H9 (cell line): Measurements from ENCODE around the gene ATG7. TPM values are rescaled to one million over a fixed set of nuclear protein-coding genes. Genes with fewer than 3 reads are reported as not detected.

Experiments used
- DNase-seq: peaks from one replicate; pipeline ENCODE4 v3.0.0-alpha.2; 2017
- H2AFZ ChIP-seq: one replicate; pipeline ENCODE4 v1.6.1; 2013; ENCODE audit warnings: mild to moderate bottlenecking, low read length, control low read depth, moderate library complexity
- H2AK5ac ChIP-seq: 2 replicates; pipeline ENCODE4 v1.6.1; 2013; ENCODE audit warnings: low read length, control low read depth, mixed read lengths; ENCODE audit not compliant: insufficient read length
- H2BK120ac ChIP-seq: one replicate; pipeline ENCODE4 v1.6.1; 2013; ENCODE audit warnings: low read depth, mild to moderate bottlenecking, low read length, control low read depth, inconsistent platforms; ENCODE audit not compliant: poor library complexity, severe bottlenecking
- H2BK12ac ChIP-seq: 2 replicates; pipeline ENCODE4 v1.6.1; 2013; ENCODE audit warnings: low read length, control low read depth, mixed read lengths, low read depth; ENCODE audit not compliant: insufficient read length
- H2BK15ac ChIP-seq: 2 replicates; pipeline ENCODE4 v1.6.1; 2013; ENCODE audit warnings: low read depth, low read length, control low read depth
- H2BK20ac ChIP-seq: one replicate; pipeline ENCODE4 v1.6.1; 2013; ENCODE audit warnings: low read depth, mild to moderate bottlenecking, low read length, control low read depth, inconsistent platforms; ENCODE audit not compliant: poor library complexity, severe bottlenecking
- H2BK5ac ChIP-seq: 2 replicates; pipeline ENCODE4 v1.6.1; 2013; ENCODE audit warnings: low read length, control low read depth, mixed read lengths; ENCODE audit not compliant: insufficient read length
- H3K14ac ChIP-seq: 2 replicates; pipeline ENCODE4 v1.6.1; 2013; ENCODE audit warnings: low read length, control low read depth; ENCODE audit not compliant: insufficient read depth
- H3K18ac ChIP-seq: 2 replicates; pipeline ENCODE4 v1.6.1; 2013; ENCODE audit warnings: low read depth, mild to moderate bottlenecking, mixed read lengths, low read length, control low read depth; ENCODE audit not compliant: insufficient read length
- H3K23ac ChIP-seq: 2 replicates; pipeline ENCODE4 v1.6.1; 2013; ENCODE audit warnings: low read length, control low read depth, mixed read lengths, low read depth; ENCODE audit not compliant: insufficient read length
- H3K23me2 ChIP-seq: 2 replicates; pipeline ENCODE4 v1.6.1; 2013; ENCODE audit warnings: low read depth, mild to moderate bottlenecking, mixed read lengths, low read length, control low read depth; ENCODE audit not compliant: insufficient read length, poor library complexity, severe bottlenecking
- H3K27ac ChIP-seq: 2 replicates; pipeline ENCODE4 v1.5.1; 2013; ENCODE audit warnings: low read length, control low read depth, mixed read lengths, low read depth; ENCODE audit not compliant: insufficient read length
- H3K27me3 ChIP-seq: 2 replicates; pipeline ENCODE4 v1.6.1; 2013; ENCODE audit warnings: low read length, control low read depth, inconsistent platforms; ENCODE audit not compliant: insufficient read depth
- H3K4ac ChIP-seq: 2 replicates; pipeline ENCODE4 v1.6.1; 2013; ENCODE audit warnings: low read depth, mild to moderate bottlenecking, control low read depth, inconsistent platforms, low read length, moderate library complexity
- H3K4me1 ChIP-seq: 2 replicates; pipeline ENCODE4 v1.6.1; 2013; ENCODE audit warnings: low read length, control low read depth, inconsistent platforms; ENCODE audit not compliant: insufficient read depth
- H3K4me2 ChIP-seq: 2 replicates; pipeline ENCODE4 v1.6.1; 2013; ENCODE audit warnings: low read length, control low read depth, mixed read lengths; ENCODE audit not compliant: insufficient read length, insufficient read depth
- H3K56ac ChIP-seq: 2 replicates; pipeline ENCODE4 v1.6.1; 2013; ENCODE audit warnings: low read depth, mild to moderate bottlenecking, mixed read lengths, low read length, control low read depth; ENCODE audit not compliant: insufficient read length
- H3K79me1 ChIP-seq: 2 replicates; pipeline ENCODE4 v1.6.1; 2013; ENCODE audit warnings: low read depth, mild to moderate bottlenecking, moderate library complexity, low read length, control low read depth, inconsistent platforms; ENCODE audit not compliant: insufficient read depth, poor library complexity, severe bottlenecking
- H3K79me2 ChIP-seq: 2 replicates; pipeline ENCODE4 v1.6.1; 2013; ENCODE audit warnings: low read length, control low read depth, inconsistent platforms; ENCODE audit not compliant: insufficient read depth
- H3K9ac ChIP-seq: 2 replicates; pipeline ENCODE4 v1.6.1; 2013; ENCODE audit warnings: low read length, control low read depth, mixed read lengths; ENCODE audit not compliant: insufficient read length; ENCODE audit errors: extremely low read depth
- H3K9me3 ChIP-seq: one replicate; pipeline ENCODE4 v1.6.1; 2013; ENCODE audit warnings: low read depth, low read length, inconsistent platforms; ENCODE audit not compliant: control insufficient read depth
- H3T11ph ChIP-seq: one replicate; pipeline ENCODE4 v1.6.1; 2013; ENCODE audit warnings: mild to moderate bottlenecking, low read length, control low read depth, inconsistent platforms
- H4K20me1 ChIP-seq: one replicate; pipeline ENCODE4 v1.6.1; 2013; ENCODE audit not compliant: control insufficient read depth, insufficient read length, insufficient read depth
- H4K5ac ChIP-seq: 2 replicates; pipeline ENCODE4 v1.6.1; 2013; ENCODE audit warnings: low read depth, mild to moderate bottlenecking, mixed read lengths, low read length, control low read depth; ENCODE audit not compliant: insufficient read length
- H4K8ac ChIP-seq: replicated peaks from 2 replicates; pipeline ENCODE4 v1.6.1; 2013; ENCODE audit warnings: low read length, control low read depth, mixed read lengths, low read depth; ENCODE audit not compliant: insufficient read length
- H4K91ac ChIP-seq: 2 replicates; pipeline ENCODE4 v1.6.1; 2013; ENCODE audit warnings: low read depth, mild to moderate bottlenecking, moderate library complexity, mixed read lengths, low read length, control low read depth; ENCODE audit not compliant: insufficient read length
- H3K27ac Mint-ChIP-seq, 3 experiments: 2 replicates in 2 of 3; 3 replicates in 1 of 3; pipeline ENCODE4 v1.8.0; 2020 to 2021; ENCODE audit warnings: mixed read lengths in 3 of 3, mild to moderate bottlenecking in 1 of 3, moderate library complexity in 1 of 3
- H3K27me3 Mint-ChIP-seq: 2 replicates; pipeline ENCODE4 v1.8.0; 2021; ENCODE audit warnings: low read depth, mild to moderate bottlenecking, moderate library complexity, mixed read lengths
- H3K36me3 Mint-ChIP-seq, 3 experiments: 2 replicates in 2 of 3; 3 replicates in 1 of 3; pipeline ENCODE4 v1.8.0; 2020 to 2021; ENCODE audit warnings: low read depth in 3 of 3, mixed read lengths in 3 of 3; ENCODE audit not compliant: insufficient read depth in 1 of 3
- H3K4me1 Mint-ChIP-seq, 2 experiments: 2 replicates each; pipeline ENCODE4 v1.8.0; 2020; ENCODE audit warnings: mixed read lengths in 2 of 2
- H3K4me3 Mint-ChIP-seq, 2 experiments: 2 replicates in 1 of 2; 3 replicates in 1 of 2; pipeline ENCODE4 v1.8.0; 2020 to 2021; ENCODE audit warnings: mild to moderate bottlenecking in 2 of 2, mixed read lengths in 2 of 2, moderate library complexity in 1 of 2
- H3K9me3 Mint-ChIP-seq, 2 experiments: 2 replicates in 1 of 2; 3 replicates in 1 of 2; pipeline ENCODE4 v1.8.0; 2020; ENCODE audit warnings: mild to moderate bottlenecking in 2 of 2, mixed read lengths in 2 of 2, moderate library complexity in 1 of 2
- CTCF ChIP-seq: fragments of 200-600 bp; sonication (generic); conservative IDR thresholded peaks from 3 replicates; pipeline ENCODE4 v1.8.0; 2021; ENCODE audit warnings: antibody characterized with exemption, mild to moderate bottlenecking
- WGBS: extraction: QIAGEN DNeasy Blood & Tissue Kit; methylation state at CpG from one replicate; pipeline ENCODE4 v1.1.7; 2013; ENCODE audit warnings: missing lambda C conversion rate, low lambda C conversion rate, mixed read lengths; ENCODE audit not compliant: insufficient read length; ENCODE audit errors: extremely low coverage; 5-methylcytosine and 5-hydroxymethylcytosine counted together
- total RNA-seq: library from RNA; stranded (reverse); gene quantifications from 2 replicates; pipeline ENCODE4 v1.2.1, GENCODE V29; 2021

ATG7 gene
- total RNA-seq, 1 experiment from 2014 or later = 17.9 TPM

DNA sequence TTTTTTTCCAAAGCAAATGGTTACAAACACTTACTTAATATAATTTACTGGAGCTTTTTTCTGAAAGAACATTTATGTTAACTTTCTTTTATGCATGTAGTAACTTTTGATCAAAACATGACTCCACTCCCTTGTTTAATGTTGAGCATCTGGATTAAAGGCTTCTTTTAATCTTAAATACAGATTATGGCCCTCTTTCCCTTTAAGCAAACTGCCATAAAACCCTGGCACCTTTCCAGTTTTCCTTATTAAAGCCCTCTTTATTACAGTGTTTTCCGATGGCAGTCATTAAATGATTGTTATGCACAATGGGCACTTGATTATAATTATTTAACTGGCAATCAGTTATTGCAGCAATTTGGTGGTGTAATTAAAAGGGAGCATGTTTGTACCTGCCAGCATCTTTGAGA is 204.5 kb downstream of the ATG7 start:
- Histone ChIP-seq H2BK15ac (no peak overlapping the region), H3K14ac (no peak overlapping the region), H3K9ac (no peak overlapping the region), H3K27me3 (no peaks in the 10 kb centered on the region), H2BK5ac (no peak overlapping the region), H4K8ac (no peak overlapping the region), H2BK20ac (no peak overlapping the region), H4K20me1 (no peaks in the 10 kb centered on the region), H3K4me2 (no peak overlapping the region), H3K4ac (no peak overlapping the region), H4K91ac (no peak overlapping the region), H2BK12ac (no peak overlapping the region), H3T11ph (no peak overlapping the region), H3K23me2 (no peaks in the 10 kb centered on the region), H2BK120ac (no peak overlapping the region), H3K4me1 (peaks cover 5% of the 10 kb centered on the region; the same call in 1 of the 2 replicates), H3K56ac (no peak overlapping the region), H3K27ac (no peak overlapping the region), H3K79me2 (no peaks in the 10 kb centered on the region), H3K79me1 (no peaks in the 10 kb centered on the region), H3K9me3 (no peaks in the 10 kb centered on the region), H3K18ac (no peak overlapping the region), H3K23ac (no peak overlapping the region), H4K5ac (no peak overlapping the region), H2AFZ (no peak overlapping the region), H2AK5ac (no peak overlapping the region)
- no peak overlapping the region for H3K4me3 Mint-ChIP-seq
- no peak for DNase-seq
- no peaks in the 10 kb centered on the region; a peak in 1 of 7 replicates for H3K36me3 Mint-ChIP-seq
- no peaks in the 10 kb centered on the region for H3K9me3 Mint-ChIP-seq
- no peaks in the 10 kb centered on the region for H3K27me3 Mint-ChIP-seq
- H3K4me1 Mint-ChIP-seq = peaks cover 31 to 42% of the 10 kb centered on the region in 2 experiments
- no peak overlapping the region for H3K27ac Mint-ChIP-seq
- TF ChIP-seq CTCF = no peak
- no CpG with 5 or more reads among the region's 1 CpG for WGBS
